Measurements from ENCODE around the gene DBT.
"Not testable (repeated sequence)": the region's sequence is repeated elsewhere in the genome, so short reads cannot be mapped to it uniquely, and the experiment has no call there.

The DBT gene

DNA sequence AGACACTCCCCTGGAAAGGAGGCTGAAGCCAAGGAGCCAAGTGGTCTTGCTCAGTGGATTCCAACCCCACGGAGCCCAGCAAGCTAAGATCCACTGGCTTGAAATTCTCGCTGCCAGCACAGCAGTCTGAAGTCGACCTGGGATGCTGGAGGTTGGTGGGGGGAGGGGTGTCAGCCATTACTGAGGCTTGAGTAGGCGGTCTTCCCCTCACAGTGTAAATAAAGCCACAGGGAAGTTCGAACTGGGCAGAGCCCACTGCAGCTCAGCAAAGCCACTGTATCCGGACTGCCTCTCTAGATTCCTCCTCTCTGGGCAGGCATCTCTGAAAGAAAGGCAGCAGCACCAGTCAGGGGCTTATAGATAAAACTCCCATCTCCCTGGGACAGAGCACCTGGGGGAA lies 49.6 kb downstream of the DBT start:
- DNase-seq (ENCODE audit: low read depth in 1 of 2, low spot score in 1 of 2): not testable (repeated sequence)

DNA sequence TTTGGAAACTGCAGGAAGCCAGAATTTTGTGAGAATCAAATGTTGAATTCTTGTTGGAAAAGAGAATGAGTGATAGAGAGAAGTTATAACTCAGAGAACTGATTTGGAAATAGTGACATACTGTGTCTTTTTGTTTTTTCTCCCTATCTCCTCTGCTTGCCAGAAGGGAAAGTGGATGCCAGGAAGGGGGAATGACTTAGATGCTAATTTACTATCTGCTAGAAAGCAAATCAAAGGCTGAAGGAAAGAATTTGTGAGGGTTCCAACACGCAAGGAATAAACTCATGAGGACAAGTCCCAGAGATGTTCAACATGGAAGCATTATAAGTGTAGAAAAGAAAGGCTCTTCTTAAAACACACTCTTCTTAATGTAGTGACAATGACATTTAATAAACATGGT lies 51.0 kb downstream of the DBT start:
- DNase-seq (ENCODE audit: low read depth in 1 of 2, low spot score in 1 of 2): no peak

DNA sequence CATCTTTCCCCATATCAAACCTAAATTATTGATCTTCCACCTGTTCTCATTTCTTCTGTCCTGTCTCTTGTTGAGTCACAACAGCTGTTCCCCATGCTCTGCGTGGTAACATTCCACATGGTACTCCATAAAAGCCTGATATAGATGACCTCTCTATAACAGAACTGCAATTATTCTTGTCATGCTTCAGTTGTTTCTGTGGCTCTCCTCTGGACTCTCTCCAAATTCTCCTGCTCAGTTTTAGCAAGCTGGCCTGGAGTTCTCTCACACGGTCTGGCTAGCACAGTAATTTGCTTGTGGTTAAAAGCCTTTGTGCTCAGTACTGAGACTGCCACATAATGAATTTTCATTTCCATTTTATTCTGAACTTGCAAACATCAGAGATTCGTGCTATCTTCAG lies 61.0 kb downstream of the DBT start:
- DNase-seq (ENCODE audit: low read depth in 1 of 2, low spot score in 1 of 2): no peak

DNA sequence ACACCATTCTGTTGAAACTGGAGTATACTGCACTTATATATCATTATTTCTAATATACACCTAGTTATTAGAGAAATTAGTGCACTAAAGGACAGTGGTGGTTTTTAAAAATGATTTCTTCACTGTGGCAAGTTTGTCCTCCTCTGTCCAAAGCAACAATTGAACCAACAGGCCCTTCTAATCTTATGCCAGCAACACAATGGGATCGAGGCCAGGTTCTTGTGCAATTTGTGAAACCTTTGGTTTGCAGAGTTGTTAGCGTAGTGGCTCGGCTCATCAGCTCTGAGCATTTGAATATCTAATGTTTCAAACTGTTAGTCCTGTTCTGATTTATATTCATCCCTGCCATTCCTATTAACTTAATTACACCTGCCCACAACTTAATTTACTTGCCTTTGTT lies 61.7 kb downstream of the DBT start:
- DNase-seq (ENCODE audit: low read depth in 1 of 2, low spot score in 1 of 2): no peak

DNA sequence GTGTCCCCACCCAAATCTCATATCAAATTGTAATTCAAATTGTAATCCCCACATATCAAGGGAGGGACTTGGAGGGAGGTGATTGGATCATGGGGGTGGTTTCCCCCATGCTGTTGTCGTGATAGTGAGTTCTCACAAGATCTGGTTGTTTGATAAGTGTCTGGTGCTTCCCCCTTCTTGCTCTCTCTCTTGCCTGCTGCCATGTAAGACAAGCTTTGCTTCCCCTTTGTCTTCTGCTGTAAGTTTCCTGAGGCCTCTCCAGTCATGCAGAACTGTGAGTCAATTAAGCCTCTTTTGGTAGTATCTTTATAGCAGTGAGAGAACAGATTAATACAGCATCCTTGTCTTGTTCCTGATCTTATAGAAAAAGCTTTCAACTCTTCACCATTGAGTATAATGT lies 65.1 kb downstream of the DBT start:
- no peak for DNase-seq (ENCODE audit: low read depth in 1 of 2, low spot score in 1 of 2)

DNA sequence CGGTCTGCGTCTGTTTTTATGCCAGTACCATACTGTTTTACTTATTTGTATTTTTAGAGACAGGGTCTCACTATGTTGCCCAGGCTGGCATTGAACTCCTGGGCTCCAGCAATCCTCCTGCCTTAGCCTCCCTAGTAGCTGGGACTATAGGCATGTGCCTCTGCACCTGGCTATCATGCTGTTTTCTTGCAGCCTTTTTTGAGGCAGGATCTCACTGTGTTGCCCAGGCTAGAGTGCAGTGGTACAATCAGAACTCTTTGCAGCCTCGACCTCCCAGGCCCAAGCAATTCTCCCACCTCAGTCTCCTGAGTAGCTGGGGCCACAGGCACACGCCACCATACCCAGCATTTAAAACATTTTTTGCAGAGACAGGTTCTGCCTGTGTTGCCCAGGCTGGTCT lies 66.3 kb downstream of the DBT start:
- no peak for DNase-seq (ENCODE audit: low read depth in 1 of 2, low spot score in 1 of 2)

DNA sequence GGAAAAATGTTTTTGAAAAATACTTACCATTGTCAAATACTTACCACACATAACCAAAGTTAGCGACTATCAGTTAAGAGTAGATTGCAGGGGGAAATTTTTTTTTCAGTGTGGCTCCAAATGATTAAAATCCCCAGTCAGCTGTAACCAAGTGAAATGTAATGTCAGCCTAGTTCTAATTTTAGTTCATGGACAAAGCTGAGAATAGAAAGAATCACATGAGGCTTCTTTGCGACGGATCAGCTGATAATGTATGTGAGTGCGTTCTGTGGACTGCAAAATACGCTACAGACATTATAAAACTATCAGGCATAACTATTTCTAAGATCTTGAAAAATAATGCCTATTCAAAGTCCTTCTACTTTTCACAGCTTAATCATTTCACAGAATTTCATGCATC lies 71.5 kb downstream of the DBT start, which contains the start of gene LRRC39:
LRRC39 (minus strand) TSS at position 166 of the 400 bp plus-strand sequence. CDS start 9,740 bp downstream, outside the sequence.
- DNase-seq (ENCODE audit: low read depth in 1 of 2, low spot score in 1 of 2): no peak

DNA sequence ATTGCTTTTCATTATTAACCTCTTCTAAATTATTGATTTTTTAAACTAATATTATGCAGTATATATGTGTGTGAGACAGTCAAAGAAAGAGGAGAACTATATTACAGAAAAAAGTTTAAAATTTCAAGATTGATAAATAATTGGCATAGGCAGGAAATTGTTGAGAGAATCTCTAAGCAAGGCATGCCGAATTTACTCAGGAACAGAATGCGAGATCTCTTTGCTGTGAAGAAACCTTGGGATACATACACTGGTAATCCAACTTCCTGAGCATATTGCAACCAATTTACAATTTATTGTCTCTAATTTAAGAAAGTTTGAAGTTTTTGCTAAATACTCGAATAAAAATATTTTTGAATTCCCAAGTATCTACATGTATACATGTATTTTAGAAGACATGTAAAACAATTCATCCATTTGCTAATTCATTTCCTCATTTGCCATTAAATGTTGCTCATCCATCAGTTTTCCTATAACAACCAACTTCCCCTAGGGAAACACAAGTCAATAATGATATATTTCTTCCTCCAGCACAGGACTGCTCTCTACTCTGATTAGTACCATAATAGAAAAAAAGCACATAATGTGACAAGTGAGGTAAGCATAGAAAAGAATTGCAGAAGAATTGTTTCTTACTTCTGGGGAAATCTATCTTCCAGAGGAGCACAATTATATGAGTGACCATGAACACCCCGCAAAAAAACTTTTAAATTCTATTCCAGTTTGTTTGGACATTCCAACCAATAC lies 72.2 kb downstream of the DBT start:
- DNase-seq (ENCODE audit: low read depth in 1 of 2, low spot score in 1 of 2): no peak

DNA sequence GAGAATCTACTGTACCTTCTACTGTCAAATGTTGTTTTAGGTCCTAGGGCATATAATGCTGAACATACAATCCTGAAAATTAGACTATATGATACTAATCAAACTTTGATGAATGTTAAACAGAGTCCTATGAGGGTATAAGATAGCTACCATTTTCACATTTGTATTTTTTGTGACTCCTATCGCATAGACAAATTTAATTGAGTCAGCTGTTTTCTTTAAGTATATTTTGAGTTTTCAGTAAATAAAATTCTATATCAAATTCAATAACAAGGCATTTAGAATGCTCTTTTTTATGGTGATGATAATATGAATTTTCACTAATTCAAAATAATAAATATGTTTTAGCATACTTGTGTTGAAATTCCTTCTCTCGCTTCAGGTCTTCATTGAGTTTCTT lies 81.6 kb downstream of the DBT start:
- no peak for DNase-seq (ENCODE audit: low read depth in 1 of 2, low spot score in 1 of 2)

DNA sequence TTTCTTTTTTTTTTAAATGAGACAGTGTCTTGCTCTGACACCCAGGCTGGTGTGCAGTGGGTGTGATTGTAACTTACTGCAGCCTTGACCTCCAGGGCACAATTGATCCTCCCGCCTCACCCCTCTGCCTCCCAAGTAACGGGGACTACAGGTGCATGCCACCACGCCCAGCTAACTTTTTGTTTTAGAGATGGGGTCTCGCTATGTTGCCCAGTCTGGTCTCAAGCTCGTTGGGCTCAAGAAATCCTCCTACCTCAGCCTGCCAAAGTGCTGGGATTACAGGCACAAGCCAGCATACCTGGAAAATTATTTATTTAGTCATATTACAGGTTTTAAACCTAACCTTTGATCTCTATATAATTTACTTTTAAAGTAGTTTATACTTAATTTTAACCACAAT lies 84.9 kb downstream of the DBT start:
- DNase-seq (ENCODE audit: low read depth in 1 of 2, low spot score in 1 of 2): no peak

DNA sequence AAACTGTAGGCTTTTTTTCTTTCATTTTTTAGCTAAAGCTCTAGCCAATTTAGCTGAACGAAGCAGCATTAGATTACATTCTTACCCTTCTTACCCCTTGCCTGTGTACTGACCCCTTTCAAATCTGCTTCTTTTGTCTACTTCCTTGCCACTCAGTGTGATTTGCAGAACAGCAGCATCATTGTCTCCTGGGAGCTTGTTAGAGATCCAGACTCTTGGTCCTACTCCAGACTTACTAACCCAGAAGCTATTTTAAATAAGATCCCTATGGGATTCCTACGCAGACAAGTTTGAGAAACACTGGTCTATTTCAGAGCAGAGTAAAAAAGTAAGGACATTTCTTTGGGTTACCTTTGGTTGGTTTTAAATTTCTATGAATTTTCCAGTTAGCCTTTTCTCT lies 85.4 kb downstream of the DBT start:
- no peak for DNase-seq (ENCODE audit: low read depth in 1 of 2, low spot score in 1 of 2)

DNA sequence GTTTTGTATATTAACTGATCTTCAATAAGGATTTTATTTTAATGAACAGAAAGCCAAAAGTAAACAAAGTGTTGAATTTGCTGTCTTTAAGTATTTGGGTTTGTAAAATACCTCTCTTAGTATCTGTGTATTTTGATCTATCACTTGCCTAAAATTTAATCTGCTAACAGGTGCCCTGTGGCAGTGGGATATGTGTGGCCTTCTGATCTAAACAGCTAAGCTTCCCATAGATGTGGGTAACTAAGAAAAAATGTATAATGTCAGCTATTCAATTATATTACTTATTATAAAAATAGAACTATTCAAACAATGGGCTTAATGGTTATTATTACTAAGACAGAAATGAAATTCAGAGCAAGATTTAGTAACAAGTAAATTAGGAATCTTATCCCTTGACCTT lies 86.8 kb downstream of the DBT start:
- DNase-seq (ENCODE audit: low read depth in 1 of 2, low spot score in 1 of 2): no peak

DNA sequence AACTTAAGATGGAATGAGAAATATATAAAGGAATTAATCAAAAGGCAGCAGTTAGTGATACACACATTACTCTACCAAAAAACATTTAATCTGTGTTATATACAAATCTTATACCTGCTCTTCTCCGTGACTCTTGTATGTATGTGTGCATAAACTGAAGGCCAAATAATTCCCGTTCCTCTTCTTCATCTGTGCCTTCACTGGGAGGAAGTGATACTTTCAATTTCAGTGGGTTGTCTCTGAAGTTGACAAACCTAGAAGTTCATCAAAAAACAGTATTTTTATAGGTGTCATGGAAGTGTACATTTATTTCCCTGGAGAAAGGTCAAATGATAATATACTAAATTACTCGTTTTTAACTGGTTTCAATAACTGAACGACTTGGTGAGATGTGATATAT lies 97.4 kb downstream of the DBT start:
- DNase-seq (ENCODE audit: low read depth in 1 of 2, low spot score in 1 of 2): no peak

DNA sequence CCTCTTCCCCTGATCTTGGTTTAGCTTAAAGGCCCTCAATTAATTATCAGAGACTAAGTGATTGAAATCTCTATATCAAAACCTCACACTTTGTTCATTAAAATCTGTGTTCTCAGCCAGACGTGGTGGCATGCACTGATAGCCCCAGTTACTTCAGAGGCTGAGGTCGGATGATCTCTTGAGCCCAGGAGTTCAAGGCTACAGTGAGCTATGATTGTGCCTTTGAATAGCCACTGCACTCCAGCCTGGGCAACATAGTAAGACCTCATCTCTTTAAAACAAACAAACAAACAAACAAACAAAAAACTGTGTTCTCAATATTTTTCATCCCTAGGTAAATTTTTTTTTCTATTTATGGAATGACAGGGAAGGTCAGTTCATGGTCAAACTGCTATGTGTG lies 98.0 kb downstream of the DBT start:
- no peak for DNase-seq (ENCODE audit: low read depth in 1 of 2, low spot score in 1 of 2)

DNA sequence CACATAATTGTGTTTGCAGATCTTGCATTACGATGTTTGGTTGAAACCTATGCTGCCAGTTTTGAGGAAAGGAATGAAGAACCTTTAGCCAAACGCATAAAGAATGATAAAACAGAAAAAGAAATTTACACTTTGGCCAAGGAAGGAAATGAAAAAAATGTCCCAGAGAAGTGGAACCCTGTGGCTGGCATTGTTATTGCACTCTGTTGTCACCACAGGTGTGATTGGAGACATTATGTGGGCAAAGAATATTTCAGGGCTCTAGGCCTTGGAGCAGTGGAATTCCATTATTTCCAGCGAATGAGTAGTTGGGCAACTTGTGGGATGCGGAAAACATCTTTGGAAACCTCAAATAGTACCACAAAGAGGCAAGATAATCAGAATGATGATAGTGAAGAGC lies 101.8 kb downstream of the DBT start:
- no peak for DNase-seq (ENCODE audit: low read depth in 1 of 2, low spot score in 1 of 2)

DNA sequence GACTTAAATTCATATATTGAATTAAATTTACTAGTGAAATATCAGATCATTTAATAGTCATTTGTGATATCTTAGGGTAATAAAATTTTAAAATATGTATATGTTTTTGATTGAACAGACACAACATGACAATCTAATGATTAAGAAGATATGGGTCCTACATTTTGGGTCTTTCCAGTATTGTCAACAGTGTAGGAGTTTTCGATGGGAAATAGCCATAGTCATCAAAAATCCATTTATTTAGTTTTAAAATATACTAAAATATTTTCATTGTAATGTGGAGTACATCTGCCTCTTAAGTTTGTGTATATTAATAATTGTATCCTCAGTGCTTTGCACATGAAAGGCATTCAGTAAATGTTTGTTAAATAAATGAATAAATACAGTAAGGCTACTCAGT lies 102.7 kb downstream of the DBT start:
- no peak for DNase-seq (ENCODE audit: low read depth in 1 of 2, low spot score in 1 of 2)

DNA sequence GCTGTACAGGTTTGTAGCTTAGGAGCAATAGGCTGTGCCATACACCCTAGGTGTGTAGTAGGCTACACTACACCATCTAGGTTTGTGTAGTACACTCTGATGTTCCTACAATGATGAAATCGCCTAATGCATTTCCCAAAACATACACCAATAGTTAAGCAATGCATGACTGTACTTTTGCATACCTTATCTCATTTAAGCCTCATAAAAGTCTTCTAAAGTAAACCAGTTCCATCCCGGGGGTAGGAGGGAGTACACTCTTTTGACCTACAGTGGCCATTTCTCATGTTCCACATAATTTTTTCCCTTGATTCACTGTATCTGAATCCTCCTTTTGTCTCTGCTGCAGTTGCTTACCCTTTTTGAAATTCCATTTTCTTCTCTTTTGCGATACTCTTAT lies 104.5 kb downstream of the DBT start:
- DNase-seq (ENCODE audit: low read depth in 1 of 2, low spot score in 1 of 2): no peak

DNA sequence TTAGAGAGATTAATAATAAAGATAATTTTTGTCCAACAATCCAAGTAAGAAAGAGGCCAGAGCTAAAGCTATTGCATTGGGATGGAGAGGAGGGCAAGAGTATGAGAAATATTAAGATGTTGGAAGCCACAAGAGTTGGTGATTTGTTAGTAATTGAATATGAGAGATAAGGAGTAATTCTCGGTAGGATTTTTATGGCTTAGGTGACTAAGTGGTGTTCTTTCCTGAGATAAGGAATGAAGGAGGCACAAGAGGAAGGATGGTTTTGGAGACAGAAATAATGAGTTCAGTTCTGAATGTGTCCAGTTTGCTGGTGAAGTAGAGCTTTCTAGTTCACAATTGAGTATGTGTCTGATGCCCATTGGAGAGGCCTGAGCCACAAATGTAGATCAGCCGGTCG lies 107.3 kb downstream of the DBT start:
- no peak for DNase-seq (ENCODE audit: low read depth in 1 of 2, low spot score in 1 of 2)

DNA sequence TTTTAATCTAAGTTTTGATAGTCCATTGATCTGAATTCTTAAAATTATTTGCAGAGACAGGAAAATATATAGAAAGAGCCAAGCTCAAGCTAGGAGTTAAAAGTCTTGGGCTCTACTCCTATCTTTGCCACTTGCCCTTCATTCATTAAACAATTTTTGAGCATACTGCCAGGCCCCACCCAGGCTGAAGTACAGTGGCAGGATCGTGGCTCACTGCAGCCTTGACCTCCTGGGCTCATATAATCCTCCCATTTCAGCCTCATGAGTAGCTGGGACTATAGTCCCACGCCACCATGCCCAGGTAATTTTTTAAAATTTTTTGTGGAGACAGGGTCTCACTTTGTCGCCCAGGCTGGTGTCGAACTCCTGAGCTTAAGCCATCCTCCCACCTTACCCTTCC lies 108.4 kb downstream of the DBT start:
- no peak for DNase-seq (ENCODE audit: low read depth in 1 of 2, low spot score in 1 of 2)

DNA sequence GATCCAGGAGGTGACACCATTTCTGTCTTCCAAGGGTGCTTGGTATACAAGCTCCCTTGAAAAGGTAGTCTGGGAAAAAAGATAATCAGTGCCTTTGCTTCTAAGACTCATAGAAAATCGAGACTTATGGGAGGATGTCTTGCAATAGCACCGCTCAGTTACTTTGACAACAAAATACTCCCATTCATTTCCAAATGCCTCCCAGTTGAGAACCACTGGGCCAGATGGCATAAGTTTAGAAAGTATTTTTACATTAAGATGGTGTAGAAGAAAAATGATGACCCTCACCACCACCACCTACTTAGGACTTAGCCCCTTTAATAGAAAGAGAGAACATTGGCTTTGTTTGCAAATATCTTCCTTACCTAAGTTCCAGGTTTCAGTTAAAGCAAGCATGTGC lies 112.0 kb downstream of the DBT start:
- DNase-seq (ENCODE audit: low read depth in 1 of 2, low spot score in 1 of 2): no peak

Measured in activated CD4-positive, alpha-beta T cell treated with anti-CD3 and anti-CD28 coated beads, Interleukin-2, amount 50 U/mL, for 24 hours (primary cell).